Skeletal muscle tissue (tissue), 4 donors: ENCODE data around the gene ZNF575. TPM values are rescaled to one million over a fixed set of nuclear protein-coding genes. Genes with fewer than 3 reads are reported as not detected.

ENCODE experiments used
- H3K27ac ChIP-seq: one replicate; pipeline ENCODE4 v1.7.0; 2013; ENCODE audit warnings: mild to moderate bottlenecking, low read depth, low read length, inconsistent platforms
- H3K27me3 ChIP-seq, 3 donors: one replicate each; pipeline ENCODE4 v1.7.0; 2013; ENCODE audit warnings: low read length in 3 of 3; ENCODE audit not compliant: control insufficient read depth in 3 of 3, insufficient read depth in 3 of 3
- H3K36me3 ChIP-seq, 3 donors: one replicate each; pipeline ENCODE4 v1.7.0; 2013; ENCODE audit warnings: low read length in 3 of 3; ENCODE audit not compliant: control insufficient read depth in 3 of 3, insufficient read depth in 3 of 3
- H3K4me1 ChIP-seq, 3 donors: one replicate each; pipeline ENCODE4 v1.7.0; 2013; ENCODE audit warnings: low read length in 3 of 3, mild to moderate bottlenecking in 3 of 3; ENCODE audit not compliant: control insufficient read depth in 3 of 3, insufficient read depth in 3 of 3
- H3K4me3 ChIP-seq, 3 donors: one replicate each; pipeline ENCODE4 v1.7.0; 2013; ENCODE audit warnings: low read length in 3 of 3
- H3K9ac ChIP-seq, 3 donors: one replicate each; pipeline ENCODE4 v1.7.0; 2013; ENCODE audit warnings: low read length in 3 of 3, mild to moderate bottlenecking in 3 of 3, moderate library complexity in 2 of 3, low read depth in 1 of 3
- H3K9me3 ChIP-seq, 3 donors: one replicate each; pipeline ENCODE4 v1.7.0; 2013; ENCODE audit warnings: low read length in 3 of 3; ENCODE audit not compliant: control insufficient read depth in 3 of 3
- total RNA-seq: library from RNA; depleted of rRNA; stranded (reverse); fragments of >200 nt; gene quantifications from one replicate; pipeline ENCODE4 v1.2.3, GENCODE V29; 2014
- donor health status: Osteomylitis.

The ZNF575 gene
- total RNA-seq, 1 donor from 2014 or later, result not detected

- no peak overlapping the region for H3K9ac ChIP-seq
- H3K4me3 ChIP-seq, result no peak overlapping the region
- peaks cover 10 to 12% (median 11%) of the 10 kb centered on the region in 3 donors for H3K36me3 ChIP-seq
- no peaks in the 10 kb centered on the region for H3K27me3 ChIP-seq
- no peak overlapping the region for H3K27ac ChIP-seq
- peaks cover 14 to 21% (median 15%) of the 10 kb centered on the region in 3 donors for H3K4me1 ChIP-seq
- H3K9me3 ChIP-seq, result no peaks in the 10 kb centered on the region
Measured at GRCh38 chr19:43563816-43564457, 30.9 kb downstream of the ZNF575 start.

GRCh38 chr19:43564800-43565199 is 31.8 kb downstream of the ZNF575 start:
- Histone ChIP-seq H3K9me3 (no peaks in the 10 kb centered on the region), H3K4me1 (peaks cover 15 to 21% (median 15%) of the 10 kb centered on the region in 3 donors)

GRCh38 chr19:43569657-43570056 is 36.7 kb downstream of the ZNF575 start:
- Histone ChIP-seq H3K27me3 (no peaks in the 10 kb centered on the region), H3K9ac (no peak overlapping the region), H3K4me1 (peaks cover 4 to 7% (median 4%) of the 10 kb centered on the region in 3 donors), H3K27ac (no peak overlapping the region), H3K36me3 (peaks cover 0 to 9% (median 0%) of the 10 kb centered on the region in 3 donors), H3K4me3 (no peak overlapping the region), H3K9me3 (no peaks in the 10 kb centered on the region)

More at GRCh38 chr19:43564800-43565199, 31.8 kb downstream of the ZNF575 start:
- Histone ChIP-seq H3K4me3 (no peak overlapping the region), H3K27me3 (no peaks in the 10 kb centered on the region), H3K27ac (no peak overlapping the region), H3K9ac (no peak overlapping the region), H3K36me3 (peaks cover 10% of the 10 kb centered on the region in 3 donors)

GRCh38 chr19:43570174-43570791 is 37.3 kb downstream of the ZNF575 start:
- no peak overlapping the region for H3K4me3 ChIP-seq
- H3K27me3 ChIP-seq, result no peaks in the 10 kb centered on the region
- H3K9me3 ChIP-seq, result no peaks in the 10 kb centered on the region
- H3K9ac ChIP-seq, result no peak overlapping the region
- H3K36me3 ChIP-seq, result peaks cover 0 to 9% (median 0%) of the 10 kb centered on the region in 3 donors
- no peak overlapping the region for H3K27ac ChIP-seq
- H3K4me1 ChIP-seq, result peaks cover 10 to 12% (median 11%) of the 10 kb centered on the region in 3 donors

- H3K27ac ChIP-seq, result no peak overlapping the region
- H3K9me3 ChIP-seq, result no peaks in the 10 kb centered on the region
- H3K36me3 ChIP-seq, result peaks cover 0 to 9% (median 0%) of the 10 kb centered on the region in 3 donors
- H3K4me1 ChIP-seq, result peaks cover 15 to 18% (median 15%) of the 10 kb centered on the region in 3 donors
- H3K4me3 ChIP-seq, result no peak overlapping the region
- H3K9ac ChIP-seq, result peak overlapping the region in 1 of 3 donors; percentile 47
- no peaks in the 10 kb centered on the region for H3K27me3 ChIP-seq
Measured at GRCh38 chr19:43572171-43572588, 39.2 kb downstream of the ZNF575 start.

- H3K9me3 ChIP-seq, result no peaks in the 10 kb centered on the region
- peak overlapping the region; percentile 84 for H3K27ac ChIP-seq
Measured at GRCh38 chr19:43574424-43575155, 41.6 kb downstream of the ZNF575 start.

DNA sequence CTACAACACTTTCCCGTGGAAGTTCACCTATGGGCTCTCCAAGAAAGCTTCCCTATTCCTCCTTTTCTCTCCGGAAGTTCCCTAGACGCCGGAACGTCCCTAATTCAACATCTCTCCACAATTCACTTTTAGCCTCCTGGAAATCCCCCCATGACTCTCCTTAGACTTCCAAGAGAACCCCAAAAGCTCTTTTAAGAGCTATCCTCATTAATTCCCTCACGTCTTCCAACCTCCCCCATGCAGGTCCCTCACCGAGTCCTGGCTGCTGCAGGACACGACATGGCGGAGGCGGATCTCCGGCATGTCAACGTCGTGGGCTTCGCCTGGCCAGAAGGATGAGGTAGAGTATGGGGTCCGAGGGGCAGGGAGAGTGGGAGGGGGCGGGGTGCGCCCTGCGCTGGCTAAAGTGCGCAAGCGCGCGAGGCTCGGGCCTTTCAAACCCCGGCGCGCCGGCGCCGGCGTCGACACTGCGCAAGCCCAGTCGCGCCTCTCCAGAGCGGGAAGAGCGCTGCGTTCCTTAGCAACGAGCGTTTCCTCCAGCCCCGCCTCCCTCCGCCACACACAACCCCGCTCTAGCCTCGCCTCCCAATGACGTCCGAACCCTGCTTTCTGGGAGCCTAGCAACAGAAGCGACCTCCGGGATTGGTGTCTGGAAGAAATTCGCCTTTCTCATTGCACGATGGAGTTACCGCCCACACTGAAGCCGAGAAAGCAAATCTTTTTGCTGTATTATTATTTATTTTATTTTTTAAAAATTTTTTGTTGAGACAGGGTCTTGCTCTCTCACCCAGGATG is 42.4 kb downstream of the ZNF575 start, which contains the start of the genes PINLYP and XRCC1:
Gene PINLYP, plus strand, starts transcription at position 646 of the 795 bp plus-strand sequence. CDS start 1,391 bp downstream, outside the sequence.
Gene XRCC1, minus strand, starts transcription at position 372 of the 795 bp plus-strand sequence. Its CDS starts 69 bp downstream, at position 303.
- H3K4me3 ChIP-seq, result peak within 1 kb of the TSS; percentile 98 to 99 (median 99)
- H3K36me3 ChIP-seq, result peaks cover 0 to 9% (median 0%) of the 10 kb centered on the region in 3 donors
- H3K27ac ChIP-seq, result peak within 1 kb of the TSS; percentile 84
- H3K9me3 ChIP-seq, result no peaks in the 10 kb centered on the region
- H3K4me1 ChIP-seq, result peaks cover 15 to 18% (median 18%) of the 10 kb centered on the region in 3 donors
- peak within 1 kb of the TSS; percentile 97 to 99 (median 98) for H3K9ac ChIP-seq
- no peaks in the 10 kb centered on the region for H3K27me3 ChIP-seq

More at GRCh38 chr19:43574424-43575155, 41.6 kb downstream of the ZNF575 start:
- H3K4me1 ChIP-seq, result peaks cover 15 to 18% (median 15%) of the 10 kb centered on the region in 3 donors
- peak overlapping the region; percentile 98 to 99 (median 99) for H3K4me3 ChIP-seq
- H3K9ac ChIP-seq, result peak overlapping the region; percentile 97 to 99 (median 98)
- H3K36me3 ChIP-seq, result peaks cover 0 to 9% (median 0%) of the 10 kb centered on the region in 3 donors
- no peaks in the 10 kb centered on the region for H3K27me3 ChIP-seq

DNA sequence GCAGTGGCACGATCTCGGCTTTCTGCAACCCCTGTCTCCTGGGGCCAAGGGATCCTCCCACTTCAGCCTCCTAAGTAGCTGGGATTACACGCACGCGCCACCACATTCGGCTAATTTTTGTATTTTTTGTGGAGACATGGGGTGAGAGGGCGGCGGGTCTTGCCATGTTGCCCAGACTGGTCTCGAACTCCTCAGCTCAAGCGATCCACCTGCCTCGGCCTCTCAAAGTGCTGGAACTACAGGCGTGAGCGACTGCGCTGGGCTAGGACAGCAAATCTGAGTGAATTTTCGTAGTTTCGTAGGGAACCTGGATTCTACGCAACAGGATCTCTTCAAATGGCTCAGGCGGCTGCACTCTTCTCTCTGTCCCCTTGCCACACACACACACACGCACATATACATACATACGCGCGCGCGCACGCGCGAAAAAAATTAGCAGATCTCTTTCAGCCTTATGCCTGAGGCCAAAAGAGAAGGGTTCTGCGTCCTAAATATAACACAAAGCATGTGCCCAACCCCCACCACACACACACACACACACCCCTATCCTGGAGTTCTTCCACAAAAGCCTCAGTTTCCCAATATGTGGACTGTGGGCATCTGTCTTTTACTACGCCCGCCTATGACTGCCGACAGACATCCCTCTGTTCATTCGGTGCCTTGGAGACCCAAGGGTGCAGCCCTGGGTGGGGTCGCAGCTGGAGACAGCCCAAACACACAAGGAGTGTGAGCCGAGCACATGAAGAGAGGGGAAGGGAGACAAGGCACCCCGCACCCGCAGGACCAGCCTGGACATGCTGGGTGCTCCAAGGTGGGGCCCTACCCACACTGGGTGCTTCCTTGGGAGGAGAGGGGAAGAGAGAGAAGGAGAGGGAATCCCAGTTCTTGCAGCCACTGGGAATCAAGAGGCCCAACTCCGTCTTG is 43.2 kb downstream of the ZNF575 start:
- Histone ChIP-seq H3K36me3 (peaks cover 0 to 9% (median 0%) of the 10 kb centered on the region in 3 donors), H3K4me3 (peak overlapping the region; percentile 62 to 99 (median 98)), H3K4me1 (peaks cover 18 to 22% (median 21%) of the 10 kb centered on the region in 3 donors), H3K9me3 (no peaks in the 10 kb centered on the region), H3K27me3 (no peaks in the 10 kb centered on the region), H3K27ac (no peak overlapping the region), H3K9ac (peak overlapping the region; percentile 19 to 25 (median 20))
